K562 (cell line): ENCODE data around the gene DHTKD1. TPM values are rescaled to one million over a fixed set of nuclear protein-coding genes. Genes with fewer than 3 reads are reported as not detected.

Source experiments
- CBX3 ChIP-seq, 2 experiments: IDR thresholded peaks; 1 replicate in 1 of 2; 2 replicates in 1 of 2; pipeline ENCODE4 v1.6.1; 2012; ENCODE audit warnings: inconsistent platforms in 2 of 2, low read length in 2 of 2, borderline replicate concordance in 1 of 2, control low read depth in 1 of 2
- FOXP1 ChIP-seq: sonication (generic); formaldehyde crosslinking; IDR thresholded peaks from 2 replicates; pipeline ENCODE4 v1.8.0; 2022; ENCODE audit warnings: mild to moderate bottlenecking, missing genetic modification reagents
- GABPB1 ChIP-seq: sonication (generic); formaldehyde crosslinking; IDR thresholded peaks from 2 replicates; pipeline ENCODE4 v1.8.0; 2022; ENCODE audit warnings: mild to moderate bottlenecking, missing genetic modification reagents
- GABPB2 ChIP-seq: fragments of 250-450 bp; sonication (Bioruptor Pico); conservative IDR thresholded peaks from 2 replicates; pipeline ENCODE4 v1.5.1; 2021; ENCODE audit warnings: mild to moderate bottlenecking
- MTA1 ChIP-seq: fragments of 450-650 bp; IDR thresholded peaks from 2 replicates; pipeline ENCODE4 v1.6.1; 2017; ENCODE audit warnings: borderline replicate concordance
- NRF1 ChIP-seq, 2 experiments: fragments of 450-650 bp; IDR thresholded peaks in 1 of 2; conservative IDR thresholded peaks in 1 of 2; 2 replicates each; pipeline ENCODE4 v1.6.1; 2014; ENCODE audit warnings: mild to moderate bottlenecking in 2 of 2
- PHF20 ChIP-seq: fragments of 450-650 bp; IDR thresholded peaks from 2 replicates; pipeline ENCODE4 v1.6.1; 2018; ENCODE audit not compliant: partially characterized antibody
- RCOR1 ChIP-seq, 2 experiments: IDR thresholded peaks; 2 replicates each; pipeline ENCODE4 v1.6.1; 2012; ENCODE audit warnings: low read depth in 2 of 2, low read length in 2 of 2, borderline replicate concordance in 1 of 2, improper control_type of control experiment in 1 of 2
- SETDB1 ChIP-seq: IDR thresholded peaks from one replicate; pipeline ENCODE4 v1.6.1; 2012; ENCODE audit warnings: low read length, control low read depth, inconsistent platforms
- SMAD2 ChIP-seq: fragments of 150-350 bp; IDR thresholded peaks from 2 replicates; pipeline ENCODE4 v1.6.1; 2014; ENCODE audit warnings: low read depth, mild to moderate bottlenecking, low read length
- TBP ChIP-seq: optimal IDR thresholded peaks from 2 replicates; pipeline ENCODE3; 2011; ENCODE audit warnings: low read depth, low read length, improper control_type of control experiment
- ZC3H4 ChIP-seq: sonication (generic); formaldehyde crosslinking; IDR thresholded peaks from 2 replicates; pipeline ENCODE4 v1.9.0; 2021; ENCODE audit warnings: missing genetic modification reagents, borderline replicate concordance
- ZNF263 ChIP-seq: sonication (generic); formaldehyde crosslinking; IDR thresholded peaks from 2 replicates; pipeline ENCODE4 v1.8.0; 2022; ENCODE audit warnings: mild to moderate bottlenecking, missing genetic modification reagents, borderline replicate concordance
- ZNF583 ChIP-seq: fragments of 250-450 bp; sonication (Bioruptor Pico); IDR thresholded peaks from 2 replicates; pipeline ENCODE4 v1.4.0; 2020
- ZNF644 ChIP-seq: fragments of 200-800 bp; sonication (Bioruptor generic); IDR thresholded peaks from 2 replicates; pipeline ENCODE4 v1.6.1; 2016; ENCODE audit warnings: low read depth, missing genetic modification characterization, missing compliant biosample characterization
- ZNF764 ChIP-seq: fragments of 250-450 bp; sonication (Bioruptor Pico); IDR thresholded peaks from 2 replicates; pipeline ENCODE4 v1.4.0; 2020; ENCODE audit warnings: low read depth, mild to moderate bottlenecking, moderate library complexity
- polyA plus RNA-seq, 8 experiments: library from polyadenylated mRNA; depleted of rRNA in 4 of 8; stranded (reverse) in 5 of 8; unstranded in 3 of 8; fragments of >200 nt; fragmentation: Nextera tagmentation in 2 of 8; fragmentation: Illumina TruSeq in 1 of 8; extraction: Ambion mirVana in 2 of 8; extraction: Trizol in 1 of 8; gene quantifications; 2 replicates each; pipeline versions ENCODE4 v1.2.1 to v1.2.3, GENCODE V29; 2011 to 2014; ENCODE audit warnings: inconsistent platforms in 1 of 8, missing spikeins in 1 of 8
- total RNA-seq, 7 experiments: library from RNA; depleted of rRNA in 6 of 7; stranded (reverse); fragments of >200 nt in 6 of 7; fragmentation: Illumina TruSeq in 2 of 7; extraction: Trizol in 2 of 7; gene quantifications; 2 replicates each; pipeline versions ENCODE4 v1.2.1 to v1.2.3, GENCODE V29; 2011 to 2021; ENCODE audit warnings: low replicate concordance in 1 of 7
- TF ChIP-seq, protein P1 (sequence below): fragments of 450-650 bp; formaldehyde crosslinking; IDR thresholded peaks from 2 replicates; pipeline ENCODE4 v1.4.0; 2020; ENCODE audit warnings: mild to moderate bottlenecking, moderate library complexity
- TF ChIP-seq, protein P2 (sequence below): IDR thresholded peaks from 2 replicates; pipeline ENCODE4 v1.6.1; 2014; ENCODE audit warnings: antibody characterized with exemption
- TF ChIP-seq, protein P3 (sequence below): sonication (generic); formaldehyde crosslinking; IDR thresholded peaks from 2 replicates; pipeline ENCODE4 v1.9.0; 2022; ENCODE audit warnings: mild to moderate bottlenecking, missing genetic modification reagents
- TF ChIP-seq, protein P4 (sequence below): fragments of 450-650 bp; formaldehyde crosslinking; IDR thresholded peaks from 2 replicates; pipeline ENCODE4 v1.4.0; 2020; ENCODE audit warnings: mild to moderate bottlenecking
- TF ChIP-seq, protein P5 (sequence below): sonication (generic); formaldehyde crosslinking; IDR thresholded peaks from 2 replicates; pipeline ENCODE4 v1.8.0; 2022; ENCODE audit warnings: mild to moderate bottlenecking, missing genetic modification reagents

Gene DHTKD1
- total and polyA plus RNA-seq, 9 of the 15 experiments (the other 6 are each of a cell fraction or from before 2014, with no cell fraction given): 3.1 to 19.7 (median 6.8) TPM

DNA sequence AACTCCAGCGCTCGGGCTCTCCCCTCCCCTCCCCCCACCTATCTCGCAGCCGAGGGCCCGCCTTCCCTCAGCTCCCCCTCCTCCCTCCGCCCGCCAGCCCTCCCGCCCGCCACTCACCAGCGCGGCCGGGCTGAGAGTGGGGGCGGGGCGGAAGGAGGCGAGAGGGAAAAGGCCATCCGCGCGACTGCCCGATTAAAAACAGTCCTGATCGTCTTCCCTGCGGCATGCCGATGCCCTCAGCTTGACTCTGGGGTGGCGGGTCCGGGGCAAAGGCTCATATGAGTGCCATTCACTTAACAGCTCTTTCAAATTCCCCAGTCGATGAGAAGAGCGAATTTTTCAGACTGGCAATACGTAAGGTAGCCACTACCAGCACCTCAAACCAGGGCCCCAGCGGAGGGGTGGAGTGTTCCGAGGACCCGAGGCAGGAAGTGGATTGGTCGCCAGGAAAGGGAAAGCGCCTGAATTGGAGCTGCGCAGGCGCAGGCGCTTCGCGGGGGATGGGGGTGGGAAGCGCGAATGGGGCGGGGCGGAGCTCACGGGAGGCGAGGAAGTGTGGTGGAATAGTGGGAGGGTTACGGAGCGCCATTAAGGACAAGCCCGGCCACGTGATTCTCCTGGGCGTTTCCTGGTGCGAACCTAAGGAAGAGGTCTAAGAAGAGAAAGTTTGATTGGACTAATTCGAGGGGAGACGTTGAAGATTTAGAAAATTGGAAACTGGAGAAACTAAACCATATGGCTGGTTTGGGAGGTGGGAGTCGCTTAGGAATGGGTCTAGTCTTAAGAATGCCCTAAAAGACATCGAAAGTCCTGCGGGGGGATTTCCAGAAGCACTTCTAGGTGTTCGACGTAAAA lies 25.7 kb upstream of the DHTKD1 start, which contains the start of gene UPF2 (continued):
- TF ChIP-seq, protein P1, sequence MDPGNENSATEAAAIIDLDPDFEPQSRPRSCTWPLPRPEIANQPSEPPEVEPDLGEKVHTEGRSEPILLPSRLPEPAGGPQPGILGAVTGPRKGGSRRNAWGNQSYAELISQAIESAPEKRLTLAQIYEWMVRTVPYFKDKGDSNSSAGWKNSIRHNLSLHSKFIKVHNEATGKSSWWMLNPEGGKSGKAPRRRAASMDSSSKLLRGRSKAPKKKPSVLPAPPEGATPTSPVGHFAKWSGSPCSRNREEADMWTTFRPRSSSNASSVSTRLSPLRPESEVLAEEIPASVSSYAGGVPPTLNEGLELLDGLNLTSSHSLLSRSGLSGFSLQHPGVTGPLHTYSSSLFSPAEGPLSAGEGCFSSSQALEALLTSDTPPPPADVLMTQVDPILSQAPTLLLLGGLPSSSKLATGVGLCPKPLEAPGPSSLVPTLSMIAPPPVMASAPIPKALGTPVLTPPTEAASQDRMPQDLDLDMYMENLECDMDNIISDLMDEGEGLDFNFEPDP (CRISPR knock-in tag): no peak
- TF ChIP-seq TBP (no peak), SMAD2 (no peak), ZNF764 (no peak), GABPB2 (no peak), ZNF583 (CRISPR knock-in tag) (no peak), FOXP1 (no peak), ZC3H4 (CRISPR knock-in tag) (no peak), RCOR1 (IDR thresholded peaks at IDR 0.05; ENCODE audit: borderline replicate concordance in 1 of 2, low read depth in 2 of 2, low read length in 2 of 2) (no peak; a peak in 1 of 4 replicates), ZNF644 (tag) (no peak; the same call in 1 of the 2 replicates), CBX3 (IDR thresholded peaks at IDR 0.05; ENCODE audit: borderline replicate concordance in 1 of 2, low read length in 2 of 2) (peak in 1 of 2 experiments; percentile 91; a peak in 2 of 3 replicates), MTA1 (peak; percentile 90), SETDB1 (no peak), ZNF263 (CRISPR knock-in tag) (peak; percentile 98), NRF1 (conservative IDR thresholded peaks at IDR 0.05 in 1 of 2, IDR thresholded peaks at IDR 0.05 in 1 of 2) (peak; percentile 97), PHF20 (peak; percentile 74), GABPB1 (CRISPR knock-in tag) (peak; percentile 60; the same call in 1 of the 2 replicates)
- TF ChIP-seq, protein P2, sequence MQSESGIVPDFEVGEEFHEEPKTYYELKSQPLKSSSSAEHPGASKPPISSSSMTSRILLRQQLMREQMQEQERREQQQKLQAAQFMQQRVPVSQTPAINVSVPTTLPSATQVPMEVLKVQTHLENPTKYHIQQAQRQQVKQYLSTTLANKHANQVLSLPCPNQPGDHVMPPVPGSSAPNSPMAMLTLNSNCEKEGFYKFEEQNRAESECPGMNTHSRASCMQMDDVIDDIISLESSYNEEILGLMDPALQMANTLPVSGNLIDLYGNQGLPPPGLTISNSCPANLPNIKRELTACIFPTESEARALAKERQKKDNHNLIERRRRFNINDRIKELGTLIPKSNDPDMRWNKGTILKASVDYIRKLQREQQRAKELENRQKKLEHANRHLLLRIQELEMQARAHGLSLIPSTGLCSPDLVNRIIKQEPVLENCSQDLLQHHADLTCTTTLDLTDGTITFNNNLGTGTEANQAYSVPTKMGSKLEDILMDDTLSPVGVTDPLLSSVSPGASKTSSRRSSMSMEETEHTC: peak; percentile 64; the same call in 1 of the 2 replicates
- TF ChIP-seq, protein P3, sequence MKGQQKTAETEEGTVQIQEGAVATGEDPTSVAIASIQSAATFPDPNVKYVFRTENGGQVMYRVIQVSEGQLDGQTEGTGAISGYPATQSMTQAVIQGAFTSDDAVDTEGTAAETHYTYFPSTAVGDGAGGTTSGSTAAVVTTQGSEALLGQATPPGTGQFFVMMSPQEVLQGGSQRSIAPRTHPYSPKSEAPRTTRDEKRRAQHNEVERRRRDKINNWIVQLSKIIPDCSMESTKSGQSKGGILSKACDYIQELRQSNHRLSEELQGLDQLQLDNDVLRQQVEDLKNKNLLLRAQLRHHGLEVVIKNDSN: peak; percentile 93
- TF ChIP-seq, protein P4, sequence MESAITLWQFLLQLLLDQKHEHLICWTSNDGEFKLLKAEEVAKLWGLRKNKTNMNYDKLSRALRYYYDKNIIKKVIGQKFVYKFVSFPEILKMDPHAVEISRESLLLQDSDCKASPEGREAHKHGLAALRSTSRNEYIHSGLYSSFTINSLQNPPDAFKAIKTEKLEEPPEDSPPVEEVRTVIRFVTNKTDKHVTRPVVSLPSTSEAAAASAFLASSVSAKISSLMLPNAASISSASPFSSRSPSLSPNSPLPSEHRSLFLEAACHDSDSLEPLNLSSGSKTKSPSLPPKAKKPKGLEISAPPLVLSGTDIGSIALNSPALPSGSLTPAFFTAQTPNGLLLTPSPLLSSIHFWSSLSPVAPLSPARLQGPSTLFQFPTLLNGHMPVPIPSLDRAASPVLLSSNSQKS (CRISPR knock-in tag): no peak
- TF ChIP-seq, protein P5, sequence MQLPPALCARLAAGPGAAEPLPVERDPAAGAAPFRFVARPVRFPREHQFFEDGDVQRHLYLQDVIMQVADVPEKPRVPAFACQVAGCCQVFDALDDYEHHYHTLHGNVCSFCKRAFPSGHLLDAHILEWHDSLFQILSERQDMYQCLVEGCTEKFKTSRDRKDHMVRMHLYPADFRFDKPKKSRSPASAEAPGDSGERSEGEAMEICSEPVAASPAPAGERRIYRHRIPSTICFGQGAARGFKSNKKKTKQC (CRISPR knock-in tag): no peak
